ENCODE results near the gene PCYT2.

- TF ChIP-seq EZH2 (IDR thresholded peaks at IDR 0.05), result no peak
- peak; percentile 91 for TF ChIP-seq CTCF (IDR thresholded peaks at IDR 0.05)
- no peak for TF ChIP-seq EZH2phosphoT487 (IDR thresholded peaks at IDR 0.05)
These were observed 41.7 kb downstream of the PCYT2 start for GRCh38 chr17:81869221-81870130.

Data from neural progenitor cell (in vitro differentiated cells).